ENCODE results near the gene RHBDF1. TPM values are rescaled to one million over a fixed set of nuclear protein-coding genes. Genes with fewer than 3 reads are reported as not detected.

Gene RHBDF1
- total and polyA plus RNA-seq, 12 donors, result 2.3 to 55.7 (median 7.6) TPM

GRCh38 chr16:78444-79150, 6.2 kb upstream of the RHBDF1 start:
- H3K4me3 ChIP-seq, result peak overlapping the region; percentile 44 to 98 (median 72)
- H3K9me3 ChIP-seq (replicated peaks in 1 of 3), result no peaks in the 10 kb centered on the region
- WGBS, 4 donors, result 0 to 5% (median 3%) methylated on average over 3 to 36 of the region's 36 CpGs
- H3K36me3 ChIP-seq (replicated peaks in 1 of 2), result peaks cover 0 to 11% of the 10 kb centered on the region in 2 donors
- TF ChIP-seq POLR2A (IDR thresholded peaks at IDR 0.05) (no peak), CTCF (IDR thresholded peaks at IDR 0.05) (no peak)
- peak overlapping the region; percentile 81 to 98 (median 91) for H3K27ac ChIP-seq
- intact Hi-C loops (cut with DNase I), result no loop called here
- H3K27me3 ChIP-seq, result no peaks in the 10 kb centered on the region
- H3K4me1 ChIP-seq (replicated peaks in 1 of 2), result peaks cover 37 to 40% of the 10 kb centered on the region in 2 donors
- peak in 6 of 7 donors; percentile 60 to 84 (median 72) for DNase-seq

DNA sequence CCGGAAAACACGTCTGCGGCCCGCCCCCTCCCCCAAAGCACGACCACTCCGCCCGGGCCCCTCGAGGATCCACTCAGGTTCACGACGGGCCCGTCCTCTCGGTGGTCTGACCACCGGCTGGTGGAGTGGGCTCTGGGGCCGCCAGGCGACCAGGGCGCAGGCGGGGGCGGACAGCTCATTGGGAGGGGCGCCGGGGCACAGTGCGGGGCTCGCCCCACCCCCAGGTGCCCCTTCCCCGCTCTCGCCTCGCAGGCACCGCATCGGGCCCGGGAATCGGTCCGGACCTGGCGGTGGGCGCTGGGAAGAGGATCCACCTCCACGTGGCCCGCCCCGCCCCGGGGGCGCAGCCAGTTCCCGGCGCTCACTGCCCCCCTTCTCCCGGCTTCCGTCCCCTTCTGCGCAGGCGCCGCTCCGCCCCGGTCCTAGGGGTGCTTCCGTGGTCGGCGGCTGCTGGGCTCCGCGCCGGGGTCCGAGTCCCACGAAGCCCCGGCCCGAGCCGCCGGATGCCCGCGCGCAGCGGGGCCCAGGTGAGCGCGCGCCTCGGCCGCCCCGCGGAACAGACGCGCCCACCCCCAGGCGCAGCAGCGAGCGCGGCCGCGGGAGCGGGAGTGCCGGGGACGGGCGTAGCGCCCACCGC, 5.5 kb upstream of the RHBDF1 start, which contains the start of gene MPG:
MPG (plus strand) TSS at position 419 of the 637 bp plus-strand sequence; CDS start at position 504, 85 bp downstream.
- Histone ChIP-seq H3K36me3 (replicated peaks in 1 of 2) (peaks cover 0 to 11% of the 10 kb centered on the region in 2 donors), H3K4me3 (peak within 1 kb of the TSS; percentile 44 to 98 (median 72)), H3K4me1 (replicated peaks in 1 of 2) (peaks cover 37 to 41% of the 10 kb centered on the region in 2 donors), H3K9me3 (replicated peaks in 1 of 3) (no peaks in the 10 kb centered on the region), H3K27me3 (no peaks in the 10 kb centered on the region), H3K27ac (peak within 1 kb of the TSS; percentile 81 to 98 (median 91))
- WGBS, 4 donors, result 0 to 5% (median 1%) methylated on average over 8 to 83 of the region's 83 CpGs; no CpG with 5 or more reads in 1 of the 4 donors
- peak; percentile 75 to 89 (median 83) for DNase-seq
- no peak for TF ChIP-seq CTCF (IDR thresholded peaks at IDR 0.05)
- TF ChIP-seq POLR2A (IDR thresholded peaks at IDR 0.05), result peak; percentile 70 to 73
- intact Hi-C loops (cut with DNase I), result no loop called here

- TF ChIP-seq CTCF (IDR thresholded peaks at IDR 0.05) (no peak), POLR2A (IDR thresholded peaks at IDR 0.05) (no peak)
- H3K4me1 ChIP-seq (replicated peaks in 1 of 2), result peaks cover 41 to 46% of the 10 kb centered on the region in 2 donors
- H3K27ac ChIP-seq, result peak overlapping the region in 4 of 5 donors; percentile 81 to 98 (median 90)
- intact Hi-C loops (cut with DNase I), result no loop called here
- H3K4me3 ChIP-seq, result peak overlapping the region in 3 of 4 donors; percentile 35 to 98 (median 67)
- H3K9me3 ChIP-seq (replicated peaks in 1 of 3), result no peaks in the 10 kb centered on the region
- H3K27me3 ChIP-seq, result no peaks in the 10 kb centered on the region
- peak in 3 of 7 donors; percentile 41 to 60 (median 49) for DNase-seq
- H3K36me3 ChIP-seq (replicated peaks in 1 of 2), result peaks cover 0 to 11% of the 10 kb centered on the region in 2 donors
- 34 to 80% (median 51%) methylated on average over 1 to 31 of the region's 31 CpGs for WGBS, 4 donors
These were observed 4.9 kb upstream of the RHBDF1 start for GRCh38 chr16:77273-77806.
